GM18951 (cell line): ENCODE results near the gene CHRNA5.

ENCODE experiments used
- POLR2A ChIP-seq: IDR thresholded peaks from 4 replicates; pipeline ENCODE4 v1.6.1; 2011; ENCODE audit warnings: mild to moderate bottlenecking; ENCODE audit not compliant: insufficient read length, insufficient read depth; ENCODE audit errors: extremely low read depth
- in situ Hi-C: fragments of 300-500 bp; cut with MboI; formaldehyde crosslinking; loops from one replicate; pipeline ENCODE4 v1.12.0; 2022; ENCODE audit warnings: low sequenced_read_pairs, mixed read lengths, inconsistent platforms; ENCODE audit not compliant: unreplicated experiment

The CHRNA5 gene

GRCh38 chr15:78633348-78633747 lies 68.0 kb downstream of the CHRNA5 start:
- in situ Hi-C loops: no loop called here
- no peak for TF ChIP-seq POLR2A

- in situ Hi-C loops: no loop called here
- no peak for TF ChIP-seq POLR2A
These were observed 69.2 kb downstream of the CHRNA5 start for GRCh38 chr15:78634210-78635145.

- in situ Hi-C loops: no loop called here
- TF ChIP-seq POLR2A: no peak
These were observed 70.0 kb downstream of the CHRNA5 start for GRCh38 chr15:78635346-78635745.

GRCh38 chr15:78636378-78636859 lies 71.1 kb downstream of the CHRNA5 start:
- in situ Hi-C loops: no loop called here
- TF ChIP-seq POLR2A: no peak

GRCh38 chr15:78637776-78638435 lies 72.6 kb downstream of the CHRNA5 start:
- in situ Hi-C loops: no loop called here
- TF ChIP-seq POLR2A: no peak

GRCh38 chr15:78638658-78639314 lies 73.5 kb downstream of the CHRNA5 start:
- in situ Hi-C loops: no loop called here
- no peak for TF ChIP-seq POLR2A

GRCh38 chr15:78640527-78641101 lies 75.3 kb downstream of the CHRNA5 start:
- no peak for TF ChIP-seq POLR2A
- in situ Hi-C loops: no loop called here

- in situ Hi-C loops: no loop called here
- no peak for TF ChIP-seq POLR2A
These were observed 75.9 kb downstream of the CHRNA5 start, which contains the start of gene CHRNB4 for GRCh38 chr15:78641102-78641748. CHRNB4 (minus strand) TSS chr15:78641210; CDS start chr15:78641133, 77 bp downstream.

GRCh38 chr15:78641749-78642275 lies 76.5 kb downstream of the CHRNA5 start:
- in situ Hi-C loops: no loop called here

GRCh38 chr15:78642331-78642730 lies 77.0 kb downstream of the CHRNA5 start:
- no peak for TF ChIP-seq POLR2A

More at GRCh38 chr15:78641749-78642275, 76.5 kb downstream of the CHRNA5 start:
- no peak for TF ChIP-seq POLR2A

More at GRCh38 chr15:78642331-78642730, 77.0 kb downstream of the CHRNA5 start:
- in situ Hi-C loops: no loop called here
